ENCODE data around the gene RASSF1. TPM values are rescaled to one million over a fixed set of nuclear protein-coding genes. Genes with fewer than 3 reads are reported as not detected.

The RASSF1 gene
- total RNA-seq, 2 donors from 2014 or later = 48.2 to 65.4 TPM

DNA sequence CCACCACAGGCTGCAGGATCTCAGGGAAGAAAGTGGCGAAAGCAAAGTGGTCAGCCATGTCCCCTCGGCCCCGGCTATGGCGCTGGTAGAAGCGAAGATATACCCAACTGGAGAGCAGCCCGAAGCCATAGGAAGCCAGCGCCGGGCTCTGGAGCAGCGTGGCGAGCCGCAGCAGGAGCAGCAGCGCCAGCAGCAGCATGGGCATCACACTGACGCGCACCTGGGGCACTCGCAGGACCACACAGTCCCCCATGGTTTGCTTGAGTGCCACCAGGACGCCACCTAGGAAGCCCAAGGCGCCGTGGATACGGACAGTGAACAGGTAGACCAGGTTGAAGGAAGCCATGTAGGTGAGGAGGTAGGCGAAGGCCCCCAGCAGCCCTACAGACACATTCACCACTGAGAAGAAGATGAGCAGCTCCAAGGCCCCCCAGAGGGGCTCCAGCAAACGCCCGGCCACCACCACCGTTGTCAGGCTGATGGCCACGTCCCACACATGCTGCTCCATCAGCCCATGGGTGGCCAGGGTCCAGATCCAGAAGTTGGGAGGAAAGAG is 17.8 kb upstream of the RASSF1 start:
- DNase-seq (ENCODE audit: low spot score) = no peak
- ATAC-seq = no peak
- Mint-ChIP-seq H3K27me3 (no peaks in the 10 kb centered on the region), H3K4me3 (peak overlapping the region; percentile 97), H3K9me3 (no peaks in the 10 kb centered on the region), H3K4me1 (ENCODE audit: low read depth in 2 of 2) (peaks cover 31 to 49% of the 10 kb centered on the region in 2 donors), H3K36me3 (peaks cover 14% of the 10 kb centered on the region), H3K27ac (peak overlapping the region; percentile 79 to 94)

DNA sequence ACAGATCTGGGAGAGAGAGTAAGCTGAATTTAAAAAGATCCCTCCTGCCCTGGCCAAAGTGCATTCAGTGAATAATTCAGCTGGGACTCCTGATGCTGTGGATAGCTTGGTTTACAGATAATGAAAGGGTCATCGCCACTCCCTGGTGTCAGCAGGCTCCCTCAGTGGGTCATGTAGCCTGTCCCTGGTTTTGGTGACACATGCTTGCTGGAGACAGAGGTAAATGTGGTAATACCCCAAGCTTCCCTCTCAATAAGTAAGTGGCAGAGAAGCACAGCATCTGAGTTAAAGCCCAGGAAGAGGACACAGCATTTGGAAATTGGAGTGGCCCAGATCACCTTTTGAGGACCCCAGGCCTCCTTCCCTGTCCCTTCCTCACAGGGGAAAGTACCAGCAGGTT is 16.8 kb upstream of the RASSF1 start:
- Mint-ChIP-seq H3K9me3 (no peaks in the 10 kb centered on the region), H3K27me3 (no peaks in the 10 kb centered on the region), H3K4me1 (ENCODE audit: low read depth in 2 of 2) (peaks cover 31 to 46% of the 10 kb centered on the region in 2 donors), H3K4me3 (peak overlapping the region; percentile 97), H3K36me3 (peaks cover 14% of the 10 kb centered on the region), H3K27ac (peak overlapping the region; percentile 79 to 94)
- no peak for ATAC-seq
- no peak for DNase-seq (ENCODE audit: low spot score)

DNA sequence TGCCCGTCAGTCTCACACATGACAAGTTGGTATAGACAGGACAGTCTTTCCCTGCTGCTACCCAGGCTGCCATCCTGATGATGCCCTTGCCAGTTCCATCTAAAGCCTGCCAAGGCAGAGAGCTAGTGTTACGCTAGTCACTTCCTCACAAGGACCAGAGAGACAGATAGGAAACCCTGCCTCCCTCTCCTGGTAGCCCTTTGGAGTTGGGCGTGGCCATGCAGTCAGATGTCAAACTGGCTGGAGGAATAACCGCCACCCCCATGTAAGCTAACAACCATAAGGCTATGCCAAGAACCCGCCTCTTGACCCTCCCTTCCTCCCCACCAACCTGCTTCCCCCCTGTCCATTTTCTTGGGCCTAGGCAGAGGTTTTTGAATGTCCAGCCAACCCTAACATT is 15.9 kb upstream of the RASSF1 start:
- Mint-ChIP-seq H3K27me3 (no peaks in the 10 kb centered on the region), H3K27ac (peak overlapping the region in 1 of 2 donors; percentile 94), H3K36me3 (peaks cover 14% of the 10 kb centered on the region), H3K4me1 (ENCODE audit: low read depth in 2 of 2) (peaks cover 31 to 48% of the 10 kb centered on the region in 2 donors), H3K9me3 (no peaks in the 10 kb centered on the region), H3K4me3 (peak overlapping the region; percentile 97)
- ATAC-seq (no peak), DNase-seq (ENCODE audit: low spot score) (no peak)

DNA sequence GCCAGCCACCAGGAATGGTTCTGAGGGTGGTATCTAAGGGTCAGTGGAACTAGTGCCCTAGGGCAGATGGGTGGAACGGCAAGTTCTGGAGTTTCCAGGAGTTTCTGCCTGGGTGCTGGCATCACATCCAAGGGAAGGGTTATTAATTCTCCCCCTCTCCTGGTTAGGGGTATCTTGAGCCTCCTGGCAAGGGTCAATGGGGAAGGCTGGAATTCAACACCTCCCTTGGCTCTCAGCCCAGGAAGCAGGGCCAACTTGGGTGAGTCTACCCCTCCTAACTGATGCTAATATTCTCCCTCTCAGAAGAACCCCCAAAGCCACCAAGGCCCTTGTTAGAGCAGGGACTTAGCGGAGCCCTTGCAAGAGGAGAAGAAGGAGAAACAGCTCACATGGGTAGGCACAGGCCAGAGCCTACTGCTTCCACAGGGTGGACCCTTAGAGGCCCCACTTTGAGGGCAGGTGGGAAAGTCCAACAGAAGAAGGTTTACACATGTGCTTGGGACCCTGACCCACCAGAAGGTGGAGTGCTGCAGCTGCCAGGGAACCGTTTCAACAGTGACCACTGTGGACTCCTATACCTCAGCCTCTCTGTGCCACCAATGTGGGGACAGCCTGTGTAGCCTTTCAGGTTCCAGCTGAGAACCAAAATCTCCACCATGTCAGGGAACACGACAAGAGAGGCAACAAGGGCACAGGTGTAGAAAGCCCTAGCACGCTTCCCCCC is 15.4 kb upstream of the RASSF1 start:
- H3K4me1 Mint-ChIP-seq (ENCODE audit: low read depth in 2 of 2) = peaks cover 36 to 53% of the 10 kb centered on the region in 2 donors
- H3K4me3 Mint-ChIP-seq = peak overlapping the region; percentile 97
- H3K9me3 Mint-ChIP-seq = no peaks in the 10 kb centered on the region
- H3K27me3 Mint-ChIP-seq = no peaks in the 10 kb centered on the region
- DNase-seq (ENCODE audit: low spot score) (no peak), ATAC-seq (no peak)
- H3K36me3 Mint-ChIP-seq = peaks cover 14% of the 10 kb centered on the region
- H3K27ac Mint-ChIP-seq = peak overlapping the region in 1 of 2 donors; percentile 94

DNA sequence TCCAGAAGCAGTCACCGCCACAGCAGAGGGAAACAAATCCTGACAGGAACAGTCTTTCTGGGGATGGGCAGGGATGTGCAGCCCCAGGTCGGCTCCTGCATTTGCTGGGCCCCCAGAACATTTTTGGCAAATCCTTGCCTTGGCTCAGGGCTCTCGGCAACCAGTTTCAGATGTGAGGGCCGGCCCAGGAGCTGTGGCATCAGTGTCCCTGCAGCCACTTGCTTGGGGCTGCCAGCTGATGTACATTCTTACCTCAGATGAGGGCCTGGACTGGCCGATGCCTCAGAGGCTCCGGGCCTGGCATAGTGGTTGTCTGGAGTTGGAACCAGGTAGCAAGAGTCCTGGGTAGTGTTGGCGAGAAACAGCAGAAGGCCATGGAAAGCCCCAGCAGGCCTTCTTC is 14.2 kb upstream of the RASSF1 start:
- Mint-ChIP-seq H3K4me1 (ENCODE audit: low read depth in 2 of 2) (peaks cover 43 to 58% of the 10 kb centered on the region in 2 donors), H3K27me3 (no peaks in the 10 kb centered on the region), H3K36me3 (peaks cover 14% of the 10 kb centered on the region), H3K27ac (no peak overlapping the region), H3K9me3 (no peaks in the 10 kb centered on the region), H3K4me3 (no peak overlapping the region)
- no peak for ATAC-seq
- no peak for DNase-seq (ENCODE audit: low spot score)

DNA sequence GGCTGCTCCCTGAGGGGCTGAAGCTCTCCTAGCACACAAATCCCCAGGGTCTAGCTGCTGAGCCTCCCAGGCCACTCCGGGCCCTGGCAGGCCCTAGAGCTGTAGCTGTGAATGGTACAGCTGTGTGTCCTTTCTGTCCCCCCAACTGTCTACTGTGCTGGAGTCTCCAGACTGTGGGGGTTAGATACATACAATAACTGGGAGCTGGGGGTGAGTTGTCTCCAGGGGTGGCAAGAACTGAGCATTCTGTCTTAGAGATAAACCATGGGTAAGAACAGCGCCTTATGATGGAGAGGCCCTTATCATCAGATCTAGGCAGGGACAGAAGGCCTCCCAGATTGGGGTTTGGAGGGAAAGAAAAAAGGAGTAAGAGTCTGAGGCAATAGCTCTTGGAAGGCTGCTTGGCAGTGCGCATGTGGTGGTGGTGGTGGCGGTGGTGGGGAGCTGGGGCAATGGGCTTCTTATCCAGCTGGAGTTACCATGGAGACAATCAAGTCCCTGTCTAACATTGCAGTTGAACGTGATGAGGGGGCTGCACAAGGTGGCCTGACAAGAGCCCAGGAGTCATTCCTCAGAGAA is 13.6 kb upstream of the RASSF1 start:
- Mint-ChIP-seq H3K27ac (no peak overlapping the region), H3K9me3 (no peaks in the 10 kb centered on the region), H3K27me3 (no peaks in the 10 kb centered on the region), H3K36me3 (peaks cover 14% of the 10 kb centered on the region), H3K4me3 (no peak overlapping the region), H3K4me1 (ENCODE audit: low read depth in 2 of 2) (peaks cover 40 to 55% of the 10 kb centered on the region in 2 donors)
- ATAC-seq (no peak), DNase-seq (ENCODE audit: low spot score) (no peak)

DNA sequence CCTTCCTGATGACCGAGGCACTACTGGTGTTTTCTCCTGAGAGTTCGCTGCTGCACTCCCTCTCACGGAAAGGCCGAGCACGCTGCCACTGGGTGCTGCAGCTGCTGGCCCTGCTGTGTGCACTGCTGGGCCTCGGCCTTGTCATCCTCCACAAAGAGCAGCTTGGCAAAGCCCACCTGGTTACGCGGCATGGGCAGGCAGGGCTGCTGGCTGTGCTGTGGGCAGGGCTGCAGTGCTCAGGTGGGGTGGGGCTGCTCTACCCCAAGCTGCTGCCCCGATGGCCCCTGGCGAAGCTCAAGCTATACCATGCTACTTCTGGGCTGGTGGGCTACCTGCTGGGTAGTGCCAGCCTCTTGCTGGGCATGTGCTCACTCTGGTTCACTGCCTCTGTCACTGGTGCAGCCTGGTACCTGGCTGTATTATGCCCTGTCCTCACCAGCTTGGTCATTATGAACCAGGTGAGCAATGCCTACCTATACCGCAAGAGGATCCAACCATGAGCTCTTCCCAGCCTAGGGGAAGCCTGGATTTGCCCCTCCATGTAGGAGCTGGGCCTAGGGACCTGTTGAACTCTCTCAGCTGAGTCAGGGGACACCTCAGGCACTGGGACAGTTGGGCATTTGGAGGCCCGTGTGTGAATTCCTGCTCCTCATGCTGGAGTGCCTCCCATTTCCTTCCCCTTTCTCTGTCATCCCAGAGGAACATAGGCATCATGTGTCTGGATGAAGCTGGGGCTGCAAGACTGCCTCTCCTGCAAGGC is 12.8 kb upstream of the RASSF1 start:
- H3K9me3 Mint-ChIP-seq = no peaks in the 10 kb centered on the region
- no peak for ATAC-seq
- H3K4me1 Mint-ChIP-seq (ENCODE audit: low read depth in 2 of 2) = peaks cover 40 to 57% of the 10 kb centered on the region in 2 donors

DNA sequence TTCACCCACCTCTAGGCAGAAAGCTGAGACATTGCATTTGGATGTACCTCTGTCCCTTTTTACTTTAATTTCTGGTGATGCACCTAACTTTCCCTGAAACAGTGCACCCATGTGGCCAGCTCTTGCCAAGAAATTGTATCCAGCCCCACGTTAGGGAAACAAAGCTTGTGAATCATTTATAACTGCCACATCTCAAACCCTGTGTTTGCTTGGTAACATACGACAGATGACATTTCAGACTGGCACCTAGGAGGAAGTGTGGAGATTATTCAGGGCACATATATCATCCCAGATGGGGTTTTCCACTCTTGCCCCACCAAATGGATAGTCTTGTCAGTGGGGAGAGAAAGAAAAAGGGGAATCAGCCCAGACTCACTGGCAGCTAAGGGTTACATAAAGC is 12.1 kb upstream of the RASSF1 start:
- H3K36me3 Mint-ChIP-seq = peaks cover 6% of the 10 kb centered on the region
- no peak for ATAC-seq
- no peaks in the 10 kb centered on the region for H3K9me3 Mint-ChIP-seq

More for the DNA sequence above, 12.8 kb upstream of the RASSF1 start:
- peak overlapping the region in 1 of 2 donors; percentile 45 for H3K27ac Mint-ChIP-seq
- DNase-seq (ENCODE audit: low spot score) = no peak
- H3K36me3 Mint-ChIP-seq = peaks cover 12% of the 10 kb centered on the region
- H3K27me3 Mint-ChIP-seq = no peaks in the 10 kb centered on the region
- H3K4me3 Mint-ChIP-seq = no peak overlapping the region

DNA sequence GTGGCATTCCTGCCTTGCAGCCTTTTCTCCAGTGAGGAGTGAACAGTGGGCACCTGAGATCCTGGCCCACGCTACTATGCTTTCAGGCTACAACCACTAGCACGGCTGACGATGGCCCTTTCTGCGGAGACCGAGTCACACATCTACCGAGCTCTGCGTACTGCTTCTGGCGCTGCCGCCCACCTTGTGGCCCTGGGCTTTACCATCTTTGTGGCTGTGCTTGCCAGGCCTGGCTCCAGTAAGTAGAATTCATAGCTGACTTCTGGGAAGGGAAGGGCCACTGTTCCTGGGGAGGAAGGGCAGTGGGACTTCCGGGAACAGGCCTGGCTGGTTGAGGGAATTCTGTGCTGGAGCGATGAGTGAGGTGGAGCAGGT is 10.7 kb upstream of the RASSF1 start:
- H3K36me3 Mint-ChIP-seq = peaks cover 6% of the 10 kb centered on the region
- H3K27ac Mint-ChIP-seq = peak overlapping the region; percentile 93 to 96
- ATAC-seq = no peak
- peaks cover 35 to 47% of the 10 kb centered on the region in 2 donors for H3K4me1 Mint-ChIP-seq (ENCODE audit: low read depth in 2 of 2)
- no peak for DNase-seq (ENCODE audit: low spot score)
- no peaks in the 10 kb centered on the region for H3K27me3 Mint-ChIP-seq
- peak overlapping the region; percentile 98 for H3K4me3 Mint-ChIP-seq
- no peaks in the 10 kb centered on the region for H3K9me3 Mint-ChIP-seq

More for the DNA sequence above, 12.1 kb upstream of the RASSF1 start:
- DNase-seq (ENCODE audit: low spot score) = no peak
- Mint-ChIP-seq H3K27ac (peak overlapping the region in 1 of 2 donors; percentile 45), H3K4me3 (no peak overlapping the region), H3K4me1 (ENCODE audit: low read depth in 2 of 2) (peaks cover 40 to 57% of the 10 kb centered on the region in 2 donors), H3K27me3 (no peaks in the 10 kb centered on the region)

DNA sequence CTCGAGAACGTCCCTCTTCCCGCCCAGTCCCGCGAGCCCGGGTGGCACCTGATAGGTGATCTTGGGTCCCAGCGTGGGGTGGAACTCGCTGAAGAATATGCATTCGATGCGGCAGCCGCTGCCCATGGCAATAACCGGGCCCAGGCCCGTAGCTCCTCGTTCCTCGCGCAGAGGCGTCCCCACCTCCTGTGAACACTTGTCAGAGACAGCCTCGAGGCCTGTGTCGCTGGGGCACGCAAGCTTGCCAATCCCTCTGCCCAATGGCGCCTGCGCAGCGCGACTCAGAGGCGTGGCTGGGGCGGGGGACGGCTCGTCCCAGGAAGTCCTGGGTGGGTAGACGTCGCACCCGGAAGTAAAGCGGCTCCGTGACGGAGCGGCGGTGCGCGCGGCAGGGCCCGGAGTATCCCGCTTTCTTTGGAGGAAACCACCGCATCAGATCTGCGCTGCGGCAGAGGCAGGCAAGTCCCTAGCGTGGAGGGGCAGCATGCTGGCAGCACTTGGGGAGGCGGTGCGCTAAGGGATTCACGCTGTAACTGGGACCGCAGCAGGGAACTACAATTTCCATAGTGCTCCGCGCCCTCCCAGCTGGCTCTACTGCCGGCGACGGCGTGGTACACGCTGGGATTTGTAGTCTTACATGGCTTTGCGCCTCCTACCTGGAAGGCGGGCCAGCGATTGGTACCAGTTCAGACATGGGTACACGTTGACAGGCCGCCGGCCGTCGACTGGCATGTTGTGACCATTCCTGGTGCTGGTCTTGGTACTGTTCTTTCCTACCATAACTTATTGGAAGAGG is 10.1 kb upstream of the RASSF1 start, which contains the start of the genes CYB561D2 and NPRL2:
Gene CYB561D2, plus strand, starts transcription at position 336 of the 796 bp plus-strand sequence. CDS start 572 bp downstream, outside the sequence.
Gene NPRL2, minus strand, starts transcription at position 249 of the 796 bp plus-strand sequence. Its CDS starts 123 bp downstream, at position 126.
- Mint-ChIP-seq H3K27me3 (no peaks in the 10 kb centered on the region), H3K4me3 (peak within 1 kb of the TSS; percentile 98), H3K9me3 (no peaks in the 10 kb centered on the region), H3K4me1 (ENCODE audit: low read depth in 2 of 2) (peaks cover 41 to 51% of the 10 kb centered on the region in 2 donors), H3K36me3 (peaks cover 6% of the 10 kb centered on the region), H3K27ac (peak within 1 kb of the TSS; percentile 93 to 96)
- peak; percentile 95 to 96 for ATAC-seq
- peak; percentile 99 for DNase-seq (ENCODE audit: low spot score)

DNA sequence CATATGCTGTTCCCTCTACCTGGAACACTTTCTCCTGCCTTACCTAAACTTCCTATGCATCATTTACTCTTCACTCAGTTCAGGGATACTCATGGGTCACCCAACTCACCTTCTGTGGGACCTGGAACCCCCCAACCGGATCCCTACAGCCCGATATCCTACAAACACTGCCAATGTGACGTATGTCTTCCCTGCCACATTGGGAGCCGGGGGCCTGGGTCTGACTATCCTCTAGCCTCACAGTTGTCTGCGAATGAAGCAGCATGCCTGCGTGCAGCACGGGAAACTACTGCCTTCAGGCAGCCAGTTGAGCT is 9.5 kb upstream of the RASSF1 start:
- Mint-ChIP-seq H3K36me3 (peaks cover 6% of the 10 kb centered on the region), H3K27me3 (no peaks in the 10 kb centered on the region), H3K4me1 (ENCODE audit: low read depth in 2 of 2) (peaks cover 42 to 47% of the 10 kb centered on the region in 2 donors), H3K9me3 (no peaks in the 10 kb centered on the region), H3K4me3 (peak overlapping the region; percentile 98), H3K27ac (peak overlapping the region; percentile 93 to 96)
- no peak for DNase-seq (ENCODE audit: low spot score)
- ATAC-seq = no peak

DNA sequence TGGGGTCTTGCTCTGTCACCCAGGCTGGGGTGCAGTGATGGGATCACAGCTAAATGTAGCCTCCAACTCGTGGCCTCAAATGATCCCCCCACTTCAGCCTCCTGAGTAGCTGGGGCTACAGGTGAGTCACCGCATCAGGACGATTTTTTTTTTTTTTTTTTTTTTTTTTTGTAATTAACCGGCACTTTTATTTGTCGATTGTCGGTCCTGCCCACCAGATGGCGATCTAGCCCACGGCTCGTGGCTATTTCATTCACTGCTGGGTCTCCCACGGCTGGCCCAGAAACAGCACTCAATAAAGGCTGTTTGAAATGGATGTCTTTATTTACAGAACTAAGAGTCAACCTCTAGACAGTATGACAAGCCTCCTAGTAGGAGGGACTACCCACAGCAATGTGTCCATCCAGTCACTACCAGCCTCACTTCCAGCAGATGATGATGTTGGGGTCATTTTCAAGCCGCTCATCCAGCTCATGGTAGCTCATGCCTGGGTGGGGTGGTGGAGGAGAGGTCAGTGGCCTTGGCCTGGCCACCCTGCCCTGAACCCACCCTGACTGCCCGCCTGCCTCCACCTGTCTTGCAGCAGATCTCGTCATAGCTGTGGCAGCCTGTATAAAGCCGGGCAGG is 6.7 kb upstream of the RASSF1 start:
- no peaks in the 10 kb centered on the region for H3K36me3 Mint-ChIP-seq
- H3K27ac Mint-ChIP-seq = peak overlapping the region in 1 of 2 donors; percentile 43

More for the DNA sequence above, 6.7 kb upstream of the RASSF1 start:
- peaks cover 42 to 53% of the 10 kb centered on the region in 2 donors for H3K4me1 Mint-ChIP-seq (ENCODE audit: low read depth in 2 of 2)
- no peak overlapping the region for H3K4me3 Mint-ChIP-seq
- no peaks in the 10 kb centered on the region for H3K9me3 Mint-ChIP-seq
- H3K27me3 Mint-ChIP-seq = no peaks in the 10 kb centered on the region
- ATAC-seq = no peak
- no peak for DNase-seq (ENCODE audit: low spot score)
